Measurements from ENCODE around the gene FBXL19. TPM values are rescaled to one million over a fixed set of nuclear protein-coding genes. Genes with fewer than 3 reads are reported as not detected.

The FBXL19 gene
- polyA plus RNA-seq, 1 experiment, result 7.6 TPM

DNA sequence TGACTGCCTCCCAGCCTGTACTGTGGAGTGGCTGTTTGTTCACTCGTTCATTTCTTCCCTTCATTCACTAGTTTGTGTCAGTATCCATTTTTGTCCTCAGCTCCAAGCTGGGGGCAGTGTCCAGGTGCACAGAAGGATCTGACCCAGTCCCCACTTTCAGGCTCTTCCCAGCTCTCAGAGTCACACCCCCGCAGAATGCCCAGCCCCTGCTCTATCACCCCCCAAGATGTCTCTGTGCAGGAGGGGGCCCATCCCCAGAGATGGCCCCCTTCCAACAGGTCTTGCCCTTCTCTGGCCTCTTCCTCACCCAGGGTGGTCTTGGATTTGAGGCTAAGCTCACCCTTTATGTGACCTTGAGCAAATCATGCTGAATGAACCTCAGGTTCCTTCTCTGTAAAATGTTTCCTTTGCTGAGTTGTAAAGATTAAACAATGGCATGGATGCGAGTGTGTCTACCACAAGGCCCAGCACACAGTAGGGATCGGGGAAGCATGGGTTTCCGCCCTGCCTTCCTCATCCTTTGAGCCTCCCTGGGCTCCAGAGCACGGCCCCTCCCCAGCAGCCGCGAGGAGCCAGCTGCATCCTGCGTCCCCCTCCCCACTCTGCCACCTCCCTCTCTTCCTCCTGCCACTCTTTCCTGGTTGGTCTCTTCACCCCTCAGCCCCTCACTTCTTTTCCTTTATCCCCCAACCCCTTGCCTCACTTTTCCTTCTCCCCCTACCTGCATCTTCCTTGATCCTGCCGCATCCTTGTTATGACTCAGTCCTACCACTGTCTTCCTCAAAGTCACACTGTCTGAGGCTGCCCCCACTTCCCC is 2.8 kb downstream of the FBXL19 start:
- ChIA-PET CTCF (interaction anchor here (1.4 to 6.6 kb wide), 3 partner anchors 12 to 112 kb away, joined by 3 to 40 read pairs (median 6); no protein-coding TSS in a partner anchor), POLR2A (no interaction called here)
- DNase-seq (ENCODE audit: low read depth), result no peak

GRCh38 chr16:30926937-30927788 is 3.8 kb downstream of the FBXL19 start:
- DNase-seq (ENCODE audit: low read depth), result no peak
- no peak for TF ChIP-seq CTCF (IDR thresholded peaks at IDR 0.05; ENCODE audit: insufficient read depth, low read depth, low read length)
- ChIA-PET CTCF (interaction anchor here (0.7 to 6.6 kb wide), 5 partner anchors 11 to 113 kb away, joined by 3 to 40 read pairs (median 3); no protein-coding TSS in a partner anchor), POLR2A (no interaction called here)
- Histone ChIP-seq H3K27me3 (ENCODE audit: control insufficient read depth, insufficient read depth, low read length) (no peaks in the 10 kb centered on the region), H3K4me3 (ENCODE audit: low read depth, low read length) (no peak overlapping the region), H3K36me3 (ENCODE audit: control insufficient read depth, insufficient read depth, low read length) (peaks cover 29% of the 10 kb centered on the region)

More for the DNA sequence above, 2.8 kb downstream of the FBXL19 start:
- no peak for TF ChIP-seq CTCF (IDR thresholded peaks at IDR 0.05; ENCODE audit: insufficient read depth, low read depth, low read length)
- peaks cover 27% of the 10 kb centered on the region for H3K36me3 ChIP-seq (ENCODE audit: control insufficient read depth, insufficient read depth, low read length)
- H3K27me3 ChIP-seq (ENCODE audit: control insufficient read depth, insufficient read depth, low read length), result no peaks in the 10 kb centered on the region
- H3K4me3 ChIP-seq (ENCODE audit: low read depth, low read length), result no peak overlapping the region

DNA sequence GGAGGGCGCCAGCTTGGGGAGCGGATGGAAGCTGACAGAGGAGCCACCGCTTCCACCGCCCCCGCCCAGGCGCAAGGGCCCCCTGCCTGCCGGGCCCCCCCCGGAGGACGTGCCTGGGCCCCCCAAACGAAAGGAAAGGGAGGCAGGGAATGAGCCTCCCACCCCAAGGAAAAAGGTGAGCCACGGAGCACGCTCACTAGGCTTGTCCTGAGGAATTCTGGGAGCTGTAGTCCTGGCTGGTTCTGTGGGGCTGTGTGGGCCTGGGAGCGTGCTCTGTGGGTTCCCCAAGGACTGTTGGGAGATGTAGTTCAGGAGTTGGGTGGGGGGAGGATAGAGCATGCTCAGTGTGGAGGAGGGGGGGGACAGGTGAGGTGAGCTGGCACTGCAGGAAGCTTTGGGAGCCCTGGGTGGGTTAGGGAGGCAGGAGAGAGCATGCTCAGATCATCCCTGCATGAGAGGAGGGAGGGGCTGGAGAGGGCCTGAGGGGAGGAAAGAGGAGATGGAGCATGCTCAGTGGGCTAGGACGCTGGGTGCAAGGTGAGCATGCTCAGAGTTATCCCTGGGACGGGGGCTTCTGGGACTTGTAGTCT is 4.5 kb downstream of the FBXL19 start:
- ChIA-PET POLR2A (interaction anchor here (0.7 kb wide), 1 partner anchor 531 kb away, joined by 5 read pairs; the partner anchor contains the start of gene ARMC5), CTCF (interaction anchor here (0.7 to 6.6 kb wide), 3 partner anchors 13 to 83 kb away, joined by 3 to 40 read pairs (median 3); no protein-coding TSS in a partner anchor)
- no peak for TF ChIP-seq CTCF (IDR thresholded peaks at IDR 0.05; ENCODE audit: insufficient read depth, low read depth, low read length)
- H3K27me3 ChIP-seq (ENCODE audit: control insufficient read depth, insufficient read depth, low read length), result no peaks in the 10 kb centered on the region
- no peak overlapping the region for H3K4me3 ChIP-seq (ENCODE audit: low read depth, low read length)
- DNase-seq (ENCODE audit: low read depth), result no peak
- H3K36me3 ChIP-seq (ENCODE audit: control insufficient read depth, insufficient read depth, low read length), result peaks cover 31% of the 10 kb centered on the region

DNA sequence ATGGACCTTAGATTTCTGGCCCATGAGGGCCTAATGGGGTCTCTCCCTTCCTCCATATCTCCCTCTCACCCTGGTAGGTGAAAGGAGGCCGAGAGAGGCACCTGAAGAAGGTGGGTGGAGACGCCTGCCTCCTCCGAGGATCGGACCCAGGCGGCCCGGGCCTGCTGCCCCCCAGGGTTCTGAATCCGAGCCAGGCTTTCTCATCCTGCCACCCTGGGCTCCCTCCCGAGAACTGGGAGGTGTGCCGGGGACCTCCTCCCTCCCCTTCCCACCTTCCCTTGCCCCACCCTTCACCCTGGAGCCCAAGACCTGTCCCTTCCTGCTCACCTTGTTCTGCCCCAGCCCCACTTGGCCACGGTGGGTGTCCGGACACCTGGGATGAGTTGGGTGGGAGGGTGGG is 5.0 kb downstream of the FBXL19 start:
- Histone ChIP-seq H3K4me3 (ENCODE audit: low read depth, low read length) (no peak overlapping the region), H3K27me3 (ENCODE audit: control insufficient read depth, insufficient read depth, low read length) (no peaks in the 10 kb centered on the region), H3K36me3 (ENCODE audit: control insufficient read depth, insufficient read depth, low read length) (peaks cover 31% of the 10 kb centered on the region)
- TF ChIP-seq CTCF (IDR thresholded peaks at IDR 0.05; ENCODE audit: insufficient read depth, low read depth, low read length), result no peak
- ChIA-PET CTCF (interaction anchor here (0.8 to 6.6 kb wide), 2 partner anchors 13 to 84 kb away, joined by 3 to 40 read pairs; no protein-coding TSS in a partner anchor), POLR2A (interaction anchor here (0.7 kb wide), 1 partner anchor 531 kb away, joined by 5 read pairs; the partner anchor contains the start of gene ARMC5)
- DNase-seq (ENCODE audit: low read depth), result no peak
